Measurements from ENCODE around the gene SERINC2. TPM values are rescaled to one million over a fixed set of nuclear protein-coding genes. Genes with fewer than 3 reads are reported as not detected.
"Not testable (repeated sequence)": the region's sequence is repeated elsewhere in the genome, so short reads cannot be mapped to it uniquely, and the experiment has no call there.

The SERINC2 gene
- total and polyA plus RNA-seq, 4 donors = 4.9 to 66.4 (median 38.7) TPM

- Histone ChIP-seq H3K9ac (ENCODE audit: low read depth in 1 of 2, low read length in 2 of 2) (no peak overlapping the region), H3K4me1 (ENCODE audit: control insufficient read depth in 4 of 4, insufficient read depth in 4 of 4, low read length in 3 of 4) (no peaks in the 10 kb centered on the region), H3K36me3 (ENCODE audit: control insufficient read depth in 4 of 4, insufficient read depth in 3 of 4, low read depth in 1 of 4, low read length in 3 of 4) (no peaks in the 10 kb centered on the region), H3K27me3 (ENCODE audit: control insufficient read depth in 4 of 4, insufficient read depth in 4 of 4, low read length in 3 of 4) (no peaks in the 10 kb centered on the region), H3K27ac (ENCODE audit: low read depth in 1 of 2, low read length in 2 of 2) (no peak overlapping the region), H3K4me3 (ENCODE audit: low read depth in 1 of 3, low read length in 3 of 3) (no peak overlapping the region), H3K9me3 (ENCODE audit: control insufficient read depth in 4 of 4, low read length in 3 of 4) (peaks cover 2 to 5% (median 4%) of the 10 kb centered on the region in 4 donors)
- WGBS = 93% methylated on average over 11 of the region's 11 CpGs
- TF ChIP-seq JUND (IDR thresholded peaks at IDR 0.05) = no peak
- no peak for TF ChIP-seq RXRA (IDR thresholded peaks at IDR 0.05)
- no peak for TF ChIP-seq REST (IDR thresholded peaks at IDR 0.05)
- no peak for TF ChIP-seq HNF4A (conservative IDR thresholded peaks at IDR 0.05)
- TF ChIP-seq, protein P1, sequence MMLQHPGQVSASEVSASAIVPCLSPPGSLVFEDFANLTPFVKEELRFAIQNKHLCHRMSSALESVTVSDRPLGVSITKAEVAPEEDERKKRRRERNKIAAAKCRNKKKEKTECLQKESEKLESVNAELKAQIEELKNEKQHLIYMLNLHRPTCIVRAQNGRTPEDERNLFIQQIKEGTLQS (IDR thresholded peaks at IDR 0.05) = no peak
- no peak for TF ChIP-seq NR2F2 (IDR thresholded peaks at IDR 0.05)
- TF ChIP-seq TAF1 (conservative IDR thresholded peaks at IDR 0.05) = no peak
- no peak for TF ChIP-seq MAX (IDR thresholded peaks at IDR 0.05)
- TF ChIP-seq FOXA1 (IDR thresholded peaks at IDR 0.05) = no peak
- DNase-seq (ENCODE audit: low spot score) = no peak
These were observed 57.8 kb downstream of the SERINC2 start for GRCh38 chr1:31470794-31471315.

DNA sequence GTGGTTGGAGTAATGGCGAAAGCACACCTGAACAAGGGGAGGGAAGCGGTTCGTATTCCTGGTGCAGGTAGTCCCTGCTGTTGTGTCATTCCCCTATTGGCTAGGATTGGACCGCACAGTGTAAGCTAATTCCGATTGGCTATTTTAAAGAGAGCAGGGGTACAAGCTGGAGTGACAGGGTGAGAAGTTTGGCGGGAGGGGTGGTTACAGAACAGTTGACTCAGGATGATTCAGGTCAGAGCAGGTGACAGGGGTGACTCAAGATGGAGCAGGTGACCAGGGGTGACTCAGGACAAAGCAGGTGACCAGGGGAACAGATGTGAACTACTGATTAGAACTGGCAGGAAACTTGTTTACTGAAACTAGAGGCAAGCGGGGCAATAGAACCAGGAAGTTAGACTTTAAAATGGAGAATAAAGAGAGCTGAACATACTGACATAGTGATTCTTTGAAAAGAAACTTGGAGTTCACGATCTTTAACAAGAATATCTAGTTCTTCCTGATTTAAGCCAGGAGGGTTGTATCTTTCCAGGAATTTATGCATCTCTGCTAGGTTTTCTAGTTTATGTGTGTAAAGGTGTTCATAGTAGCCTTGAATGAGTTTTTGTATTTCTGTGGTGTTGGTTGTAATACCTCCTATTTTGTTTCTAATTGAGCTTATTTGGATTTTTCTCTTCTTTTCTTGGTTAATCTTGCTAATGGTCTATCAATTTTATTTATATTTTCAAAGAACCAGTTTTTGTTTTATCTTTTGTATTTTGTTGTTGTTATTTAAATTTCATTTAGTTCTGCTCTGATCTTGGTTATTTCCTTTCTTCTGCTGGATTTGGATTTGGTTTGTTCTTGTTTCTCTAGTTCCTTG, 58.7 kb downstream of the SERINC2 start:
- not testable (repeated sequence) for H3K4me1 ChIP-seq (ENCODE audit: control insufficient read depth in 4 of 4, insufficient read depth in 4 of 4, low read length in 3 of 4); H3K27ac ChIP-seq (ENCODE audit: low read depth in 1 of 2, low read length in 2 of 2); H3K9ac ChIP-seq (ENCODE audit: low read depth in 1 of 2, low read length in 2 of 2); H3K9me3 ChIP-seq (ENCODE audit: control insufficient read depth in 4 of 4, low read length in 3 of 4); H3K36me3 ChIP-seq (ENCODE audit: control insufficient read depth in 4 of 4, insufficient read depth in 3 of 4, low read depth in 1 of 4, low read length in 3 of 4); H3K27me3 ChIP-seq (ENCODE audit: control insufficient read depth in 4 of 4, insufficient read depth in 4 of 4, low read length in 3 of 4); DNase-seq (ENCODE audit: low spot score); H3K4me3 ChIP-seq (ENCODE audit: low read depth in 1 of 3, low read length in 3 of 3)
- WGBS = 61% methylated on average over 8 of the region's 8 CpGs
- TF ChIP-seq YY1 (IDR thresholded peaks at IDR 0.05) (peak; percentile 81), RXRA (IDR thresholded peaks at IDR 0.05) (peak; percentile 75 to 91), GABPA (IDR thresholded peaks at IDR 0.05 in 1 of 2, conservative IDR thresholded peaks at IDR 0.05 in 1 of 2) (peak in 1 of 2 donors; percentile 46), FOXA1 (IDR thresholded peaks at IDR 0.05) (peak; percentile 55), FOXA2 (IDR thresholded peaks at IDR 0.05) (peak; percentile 36), JUND (IDR thresholded peaks at IDR 0.05) (peak; percentile 41 to 96), MAX (IDR thresholded peaks at IDR 0.05) (peak; percentile 45), HNF4A (conservative IDR thresholded peaks at IDR 0.05) (peak in 1 of 2 donors; percentile 72)
- TF ChIP-seq, protein P1 (IDR thresholded peaks at IDR 0.05) = peak; percentile 26

DNA sequence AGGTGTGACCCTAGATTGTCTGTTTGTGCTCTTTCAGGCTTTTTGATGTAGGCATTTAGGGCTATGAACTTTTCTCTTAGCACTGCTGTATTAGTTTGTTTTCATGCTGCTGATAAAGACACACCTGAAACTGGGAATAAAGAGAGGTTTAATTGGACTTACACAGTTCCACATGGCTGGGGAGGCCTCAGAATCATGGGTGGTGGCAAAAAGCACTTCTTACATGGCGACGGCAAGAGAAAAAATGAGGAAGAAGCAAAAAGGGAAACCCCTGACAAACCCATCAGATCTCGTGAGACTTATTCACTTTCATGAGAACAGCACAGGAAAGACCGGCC, 59.3 kb downstream of the SERINC2 start:
- not testable (repeated sequence) for H3K36me3 ChIP-seq (ENCODE audit: control insufficient read depth in 4 of 4, insufficient read depth in 3 of 4, low read depth in 1 of 4, low read length in 3 of 4); H3K9me3 ChIP-seq (ENCODE audit: control insufficient read depth in 4 of 4, low read length in 3 of 4); H3K27ac ChIP-seq (ENCODE audit: low read depth in 1 of 2, low read length in 2 of 2); DNase-seq (ENCODE audit: low spot score); H3K4me3 ChIP-seq (ENCODE audit: low read depth in 1 of 3, low read length in 3 of 3); H3K4me1 ChIP-seq (ENCODE audit: control insufficient read depth in 4 of 4, insufficient read depth in 4 of 4, low read length in 3 of 4); H3K27me3 ChIP-seq (ENCODE audit: control insufficient read depth in 4 of 4, insufficient read depth in 4 of 4, low read length in 3 of 4); H3K9ac ChIP-seq (ENCODE audit: low read depth in 1 of 2, low read length in 2 of 2)
- WGBS = 76% methylated on average over 4 of the region's 4 CpGs

Measured in liver (tissue), 9 donors.